Activated CD4-positive, alpha-beta T cell treated with anti-CD3 and anti-CD28 coated beads for 36 hours (primary cell): ENCODE measurements around the gene SPEG. TPM values are rescaled to one million over a fixed set of nuclear protein-coding genes. Genes with fewer than 3 reads are reported as not detected.

Source experiments
- ATAC-seq: fragments of 200-7000 bp; cut with Tn5 transposase; one replicate; pipeline ENCODE4 v1.10.0; 2021; ENCODE audit warnings: mild to moderate bottlenecking, moderate library complexity
- CTCF ChIA-PET: fragments of 350-600 bp; sonication (Branson Sonifier 250); formaldehyde crosslinking; loops from one replicate; lab custom pipeline; 2021; ENCODE audit warnings: antibody characterized with exemption; lab: Charles Lee
- POLR2A ChIA-PET: fragments of 350-600 bp; sonication (Branson Sonifier 250); formaldehyde crosslinking; loops from one replicate; lab custom pipeline; 2021; ENCODE audit warnings: antibody characterized with exemption, inconsistent platforms; lab: Charles Lee
- DNase-seq: peaks from one replicate; pipeline ENCODE4 v3.0.0-alpha.2; 2020
- H3K27ac Mint-ChIP-seq: one replicate; pipeline ENCODE4 v1.8.0; 2021; ENCODE audit warnings: mixed read lengths
- H3K27me3 Mint-ChIP-seq: one replicate; pipeline ENCODE4 v1.8.0; 2021; ENCODE audit warnings: mixed read lengths
- H3K36me3 Mint-ChIP-seq: one replicate; pipeline ENCODE4 v1.8.0; 2021; ENCODE audit warnings: low read depth, mixed read lengths
- H3K4me1 Mint-ChIP-seq: one replicate; pipeline ENCODE4 v1.8.0; 2021; ENCODE audit warnings: mixed read lengths
- H3K4me3 Mint-ChIP-seq: one replicate; pipeline ENCODE4 v1.8.0; 2021; ENCODE audit warnings: mild to moderate bottlenecking, moderate library complexity, mixed read lengths
- H3K9me3 Mint-ChIP-seq: one replicate; pipeline ENCODE4 v1.8.0; 2021; ENCODE audit warnings: low read depth, mixed read lengths
- intact Hi-C, 2 experiments: fragments of 100-400 bp; cut with DNase I in 1 of 2; cut with micrococcal nuclease in 1 of 2; formaldehyde crosslinking; loops; one replicate each; pipeline versions ENCODE4 v1.14.2 to v1.15.1; 2022 to 2024; cut with DNase I, micrococcal nuclease
- total RNA-seq, 2 experiments: library from RNA; stranded (reverse); gene quantifications; one replicate each; pipeline ENCODE4 v1.2.3, GENCODE V29; 2021

The SPEG gene
- total RNA-seq, 2 experiments from 2014 or later, result 0.89 to 1.4 TPM

DNA sequence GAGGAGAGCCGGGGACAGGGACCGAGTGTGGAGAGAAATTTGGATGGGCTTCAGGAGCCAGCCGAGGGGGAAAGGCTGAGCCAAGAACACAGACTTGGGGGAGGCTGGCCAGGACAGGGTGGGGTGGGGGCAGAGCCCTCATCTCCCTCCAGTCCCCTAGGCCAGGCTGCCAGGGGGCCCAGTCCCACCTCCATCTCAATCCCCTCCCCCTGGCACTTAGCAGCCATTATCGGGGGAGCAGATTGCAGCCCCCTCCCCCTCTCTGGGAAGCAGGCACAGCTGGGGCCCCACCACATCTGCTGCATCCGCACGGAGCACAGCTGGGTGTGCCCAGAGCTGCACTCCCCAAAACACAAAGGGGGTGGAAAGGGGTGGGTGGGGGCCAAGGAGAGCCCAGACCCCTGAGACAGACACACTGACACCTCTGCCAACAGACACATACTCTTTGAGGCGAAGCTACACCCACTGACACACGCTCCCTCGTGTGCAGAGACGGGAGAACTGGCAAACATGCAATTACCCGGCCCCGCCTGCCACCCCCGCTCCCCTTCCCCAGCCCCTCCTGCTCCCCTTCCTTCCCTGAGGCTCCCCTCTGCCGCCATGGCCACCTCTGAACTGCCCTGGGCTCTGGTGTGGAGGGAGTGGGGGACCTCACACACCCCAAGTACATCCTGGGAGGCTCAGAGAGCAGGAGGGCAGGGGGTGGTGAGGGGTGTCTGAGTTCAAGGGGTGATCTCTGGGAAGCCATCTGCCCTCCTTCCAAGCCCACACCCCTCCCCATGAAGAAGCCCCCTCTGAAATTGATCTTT is 74.5 kb downstream of the SPEG start:
- Mint-ChIP-seq H3K27me3 (peaks cover 42% of the 10 kb centered on the region), H3K4me1 (peaks cover 19% of the 10 kb centered on the region), H3K27ac (no peak overlapping the region), H3K36me3 (peaks cover 22% of the 10 kb centered on the region), H3K4me3 (no peak overlapping the region), H3K9me3 (no peaks in the 10 kb centered on the region)
- DNase-seq, result no peak
- CTCF ChIA-PET, result interaction anchor here (0.5 to 5.6 kb wide), 12 partner anchors 9 to 223 kb away, joined by 3 to 55 read pairs (median 4); partner anchors contain the start of genes GMPPA and SPEG
- POLR2A ChIA-PET, result interaction anchor here (1.4 kb wide), 1 partner anchor 21 kb away, joined by 4 read pairs; no protein-coding TSS in a partner anchor
- intact Hi-C loops, result loop anchor here in 1 of 2 experiments (10.0 kb wide), 1 partner anchor 1494 kb away; no protein-coding TSS in a partner anchor
- ATAC-seq, result peak; percentile 25

DNA sequence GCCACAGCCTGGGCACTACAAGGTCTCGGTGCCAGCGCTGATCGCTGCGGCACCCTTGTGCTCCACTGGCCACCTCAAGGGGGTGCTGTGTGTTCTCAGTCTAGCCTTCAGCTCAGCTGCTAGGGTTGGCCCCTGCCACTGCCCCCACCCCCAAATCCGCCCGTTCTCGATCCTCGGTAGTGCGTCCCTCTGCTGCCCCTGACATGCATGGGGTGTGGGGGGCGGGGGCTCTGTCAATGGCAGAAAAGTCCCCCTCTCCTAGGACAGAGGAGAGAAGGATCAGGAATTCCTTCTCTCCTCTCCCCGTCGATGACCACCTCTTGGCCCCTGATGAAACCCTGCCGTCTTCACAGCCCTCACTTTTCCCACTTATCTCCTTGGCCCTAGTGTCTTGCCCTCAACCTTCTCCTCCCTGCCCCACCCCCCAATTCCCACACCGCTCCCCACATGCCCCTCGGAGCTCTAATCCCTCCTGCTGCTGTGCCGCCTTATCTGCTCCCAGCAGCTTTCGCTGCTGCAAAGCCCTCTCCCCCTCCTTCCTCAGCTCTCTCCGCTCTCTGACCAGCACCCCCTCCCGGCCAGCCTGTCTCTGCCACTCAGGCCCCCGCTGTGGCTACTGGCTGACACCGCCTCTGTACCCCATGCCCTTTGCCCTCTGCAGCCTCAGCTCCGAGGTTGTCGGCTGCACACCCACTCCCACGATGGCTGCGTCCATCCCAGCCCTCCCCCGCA is 75.3 kb downstream of the SPEG start:
- intact Hi-C loops, result loop anchor here in 1 of 2 experiments (10.0 kb wide), 1 partner anchor 1495 kb away; no protein-coding TSS in a partner anchor

DNA sequence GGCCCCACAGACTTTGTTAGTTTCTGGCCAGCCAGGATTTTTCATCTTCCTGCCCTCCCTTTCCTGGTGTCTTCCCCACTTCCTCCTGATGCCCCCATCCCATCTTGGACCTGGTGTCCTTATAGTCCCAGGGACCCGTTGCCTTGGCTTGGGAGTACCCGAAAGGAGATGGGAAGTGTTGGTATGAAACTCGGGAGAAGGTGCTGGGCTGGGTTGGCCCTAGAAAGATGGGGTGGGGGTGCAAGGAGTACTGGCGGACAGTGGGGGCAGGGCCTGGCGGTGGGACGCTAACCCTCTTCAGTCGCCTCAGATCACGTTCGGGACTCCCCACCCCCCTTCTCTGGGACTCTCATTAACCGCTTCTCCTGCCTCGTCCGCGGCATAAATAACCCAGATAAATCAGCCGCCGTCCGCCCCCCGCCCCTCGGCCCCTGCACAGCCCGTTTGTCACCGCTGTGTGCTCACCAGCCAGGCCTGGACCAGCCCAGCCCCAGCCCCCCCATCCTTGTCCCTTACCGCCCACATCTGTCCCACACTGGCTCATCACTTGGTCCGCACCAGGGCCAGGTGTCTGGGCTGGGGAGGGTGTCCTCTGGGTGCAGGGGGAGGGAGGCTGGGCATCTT is 76.0 kb downstream of the SPEG start:
- ChIA-PET POLR2A (interaction anchor here (0.6 to 0.7 kb wide), 2 partner anchors 12 to 29 kb away, joined by 3 to 4 read pairs; partner anchors contain the start of gene GMPPA), CTCF (interaction anchor here (0.7 to 5.6 kb wide), 14 partner anchors 10 to 87 kb away, joined by 3 to 55 read pairs (median 4); partner anchors contain the start of genes GMPPA and STK11IP)
- peaks cover 14% of the 10 kb centered on the region for H3K36me3 Mint-ChIP-seq
- peaks cover 20% of the 10 kb centered on the region for H3K4me1 Mint-ChIP-seq
- ATAC-seq, result no peak
- H3K27me3 Mint-ChIP-seq, result peaks cover 47% of the 10 kb centered on the region
- H3K9me3 Mint-ChIP-seq, result no peaks in the 10 kb centered on the region
- H3K27ac Mint-ChIP-seq, result no peak overlapping the region
- no peak overlapping the region for H3K4me3 Mint-ChIP-seq
- intact Hi-C loops, result no loop called here
- no peak for DNase-seq

More for the DNA sequence above, 75.3 kb downstream of the SPEG start:
- Mint-ChIP-seq H3K4me1 (peaks cover 20% of the 10 kb centered on the region), H3K27ac (no peak overlapping the region), H3K36me3 (peaks cover 19% of the 10 kb centered on the region), H3K9me3 (no peaks in the 10 kb centered on the region), H3K27me3 (peaks cover 44% of the 10 kb centered on the region), H3K4me3 (no peak overlapping the region)
- CTCF ChIA-PET, result interaction anchor here (0.5 to 5.6 kb wide), 21 partner anchors 8 to 224 kb away, joined by 3 to 55 read pairs (median 4); partner anchors contain the start of genes GMPPA, SPEG and STK11IP
- DNase-seq (peak; percentile 77), ATAC-seq (peak; percentile 91)
- POLR2A ChIA-PET, result interaction anchor here (0.7 to 1.4 kb wide), 2 partner anchors 12 to 20 kb away, joined by 4 read pairs; partner anchors contain the start of gene GMPPA

DNA sequence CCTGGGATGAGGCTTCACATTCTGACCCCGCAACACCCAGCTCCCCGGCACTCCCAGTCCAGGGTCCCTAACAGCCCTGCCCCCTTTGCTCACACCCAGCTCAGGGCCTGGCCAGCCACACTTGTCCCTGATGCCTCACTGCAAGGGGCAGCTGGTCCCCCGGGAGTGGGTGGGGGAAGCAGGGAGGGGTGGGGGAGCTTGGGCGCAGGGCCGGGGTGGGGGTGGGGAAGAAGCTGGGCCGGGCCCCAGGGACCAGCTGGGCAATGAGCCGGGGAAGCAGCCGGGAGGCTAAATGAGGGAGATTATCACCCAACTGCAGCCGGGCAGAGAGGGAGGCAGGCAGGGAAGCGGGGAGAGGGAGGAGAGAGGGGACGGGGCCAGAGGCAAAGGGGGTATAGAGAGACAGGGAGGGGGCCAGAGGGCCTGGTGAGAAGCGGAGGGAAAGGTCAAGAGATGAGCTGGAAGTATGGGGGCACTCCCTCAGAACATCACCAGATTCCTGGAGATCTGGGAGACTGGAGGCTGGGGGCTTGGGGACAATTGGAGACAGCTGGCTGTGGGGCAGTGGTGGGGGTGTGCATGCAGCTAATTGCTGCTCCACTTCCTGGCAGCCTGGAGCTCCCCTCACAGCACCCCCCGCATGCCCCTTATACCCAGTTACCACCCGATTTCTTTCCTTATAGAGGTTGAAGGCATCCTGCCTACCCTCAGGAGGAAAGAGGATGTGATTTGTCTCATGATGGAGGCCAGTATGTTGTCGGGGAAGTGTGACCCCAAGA is 77.1 kb downstream of the SPEG start:
- H3K4me1 Mint-ChIP-seq, result peaks cover 20% of the 10 kb centered on the region
- ATAC-seq, result no peak
- no peak for DNase-seq
- H3K27ac Mint-ChIP-seq, result no peak overlapping the region
- no peak overlapping the region for H3K4me3 Mint-ChIP-seq
- ChIA-PET CTCF (interaction anchor here (0.7 to 5.6 kb wide), 7 partner anchors 9 to 33 kb away, joined by 4 to 55 read pairs (median 6); partner anchors contain the start of gene GMPPA), POLR2A (interaction anchor here (0.6 to 0.7 kb wide), 2 partner anchors 56 to 258 kb away, joined by 3 to 13 read pairs; partner anchors contain the start of gene TUBA4A)
- H3K36me3 Mint-ChIP-seq, result peaks cover 9% of the 10 kb centered on the region
- H3K27me3 Mint-ChIP-seq, result peaks cover 57% of the 10 kb centered on the region
- H3K9me3 Mint-ChIP-seq, result no peaks in the 10 kb centered on the region
- intact Hi-C loops, result no loop called here

DNA sequence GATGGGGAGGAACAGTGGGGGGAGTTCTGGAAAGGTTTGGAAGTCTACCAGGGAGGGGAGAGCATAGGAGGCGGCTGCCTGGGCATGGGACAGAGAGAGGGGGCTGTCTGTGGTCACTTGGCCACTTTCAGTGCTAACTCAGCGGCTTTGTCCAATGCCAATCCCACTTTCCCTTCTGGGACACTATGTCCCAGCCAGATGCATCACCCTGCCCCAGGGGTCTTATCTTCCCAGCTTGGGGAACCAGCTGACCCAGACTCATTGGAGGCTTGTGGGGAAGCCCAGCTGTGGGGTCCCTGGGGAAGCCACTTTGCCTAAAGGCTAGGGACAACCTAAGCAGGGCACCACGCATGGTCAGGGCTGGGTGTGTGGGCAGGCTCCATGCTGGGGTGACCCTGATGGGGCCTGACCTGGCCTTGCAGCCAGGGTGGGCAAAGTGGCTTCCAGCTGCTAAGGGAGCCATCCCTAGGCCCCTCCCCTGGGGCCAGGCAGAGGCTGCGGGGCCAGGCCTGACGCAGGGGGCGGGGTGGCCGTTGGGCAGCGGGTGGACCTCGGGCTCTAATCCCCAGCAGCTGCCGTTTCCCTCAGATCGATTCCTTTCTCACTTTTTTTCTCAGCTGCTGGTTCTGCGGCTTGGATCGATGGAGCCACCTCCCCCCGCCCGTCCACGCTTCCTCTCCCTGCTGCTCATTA is 78.0 kb downstream of the SPEG start:
- H3K27me3 Mint-ChIP-seq, result peaks cover 65% of the 10 kb centered on the region
- peaks cover 20% of the 10 kb centered on the region for H3K4me1 Mint-ChIP-seq
- CTCF ChIA-PET, result interaction anchor here (0.7 to 3.6 kb wide), 3 partner anchors 17 to 38 kb away, joined by 3 to 11 read pairs (median 8); a partner anchor contains a TSS
- intact Hi-C loops, result no loop called here
- H3K9me3 Mint-ChIP-seq, result no peaks in the 10 kb centered on the region
- H3K4me3 Mint-ChIP-seq, result no peak overlapping the region
- POLR2A ChIA-PET, result no interaction called here
- peaks cover 2% of the 10 kb centered on the region for H3K36me3 Mint-ChIP-seq
- H3K27ac Mint-ChIP-seq, result no peak overlapping the region
- ATAC-seq (no peak), DNase-seq (no peak)

DNA sequence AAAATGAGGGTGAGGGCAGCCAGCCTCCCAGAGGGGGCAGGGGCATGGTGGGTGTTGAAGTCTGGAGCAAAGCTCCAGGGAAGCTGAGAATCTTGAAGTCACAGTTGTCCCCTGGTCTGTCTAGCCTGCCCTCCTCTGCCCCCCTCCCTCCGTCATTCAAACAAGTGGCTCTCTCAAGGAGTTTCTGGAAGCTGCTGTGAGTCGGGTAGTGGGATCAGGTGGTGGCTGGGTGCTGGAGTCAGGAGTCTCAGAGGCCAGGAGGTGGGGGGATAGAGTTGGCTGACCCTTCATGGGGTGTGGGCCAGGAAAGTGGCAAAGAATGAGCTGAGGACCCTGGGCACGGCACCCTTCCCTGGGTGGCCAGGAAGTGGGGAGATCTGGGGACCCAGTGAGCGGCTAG is 79.1 kb downstream of the SPEG start:
- intact Hi-C loops, result no loop called here
- POLR2A ChIA-PET, result interaction anchor here (0.6 kb wide), 1 partner anchor 45 kb away, joined by 3 read pairs; no protein-coding TSS in a partner anchor
- Mint-ChIP-seq H3K36me3 (no peaks in the 10 kb centered on the region), H3K4me1 (peaks cover 20% of the 10 kb centered on the region), H3K9me3 (no peaks in the 10 kb centered on the region), H3K4me3 (no peak overlapping the region), H3K27ac (no peak overlapping the region), H3K27me3 (peaks cover 73% of the 10 kb centered on the region)
- no peak for ATAC-seq
- DNase-seq, result no peak
- CTCF ChIA-PET, result interaction anchor here (0.6 to 3.6 kb wide), 3 partner anchors 16 to 1477 kb away, joined by 3 to 11 read pairs (median 8); a partner anchor contains a TSS

DNA sequence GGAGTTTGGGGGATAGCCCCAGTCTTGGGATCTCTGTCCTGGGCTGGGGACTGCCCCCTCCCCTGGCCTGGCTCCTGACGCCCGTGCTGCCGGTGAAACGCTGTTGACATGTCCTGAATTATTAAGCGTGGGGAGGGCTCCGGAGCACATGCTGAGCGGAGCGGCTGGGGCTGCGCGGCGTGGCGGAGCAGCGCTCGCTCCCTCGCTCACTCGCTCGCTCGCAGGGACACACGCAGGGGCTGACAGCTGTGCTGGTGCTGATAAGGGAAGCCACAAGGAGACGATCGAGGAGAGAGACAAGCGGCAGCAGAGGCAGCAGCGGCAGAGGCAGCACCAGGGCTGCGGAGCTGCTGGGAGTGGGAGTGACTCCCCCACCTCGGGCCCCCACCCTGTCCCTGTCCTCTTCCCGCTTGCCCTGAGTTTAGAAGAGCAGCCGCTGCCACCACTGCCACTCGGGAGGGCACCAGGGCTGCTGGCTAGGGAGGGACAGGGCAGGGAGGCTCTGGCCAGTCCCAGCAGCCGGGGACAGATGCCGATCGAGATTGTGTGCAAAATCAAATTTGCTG is 79.6 kb downstream of the SPEG start, which contains the start of gene ASIC4:
Gene ASIC4 (plus strand): TSS at position 287 of the 566 bp plus-strand sequence. CDS start 243 bp downstream, at position 530.
- H3K4me3 Mint-ChIP-seq, result no peak within 1 kb of the TSS

DNA sequence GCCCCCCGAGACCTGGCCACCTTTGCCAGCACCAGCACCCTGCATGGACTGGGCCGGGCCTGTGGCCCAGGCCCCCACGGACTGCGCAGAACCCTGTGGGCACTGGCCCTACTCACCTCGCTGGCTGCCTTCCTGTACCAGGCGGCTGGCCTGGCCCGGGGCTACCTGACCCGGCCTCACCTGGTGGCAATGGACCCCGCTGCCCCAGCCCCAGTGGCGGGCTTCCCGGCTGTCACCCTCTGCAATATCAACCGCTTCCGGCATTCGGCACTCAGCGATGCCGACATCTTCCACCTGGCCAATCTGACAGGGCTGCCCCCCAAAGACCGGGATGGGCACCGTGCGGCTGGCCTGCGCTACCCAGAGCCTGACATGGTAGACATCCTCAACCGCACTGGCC is 80.2 kb downstream of the SPEG start:
- H3K27me3 Mint-ChIP-seq, result peaks cover 74% of the 10 kb centered on the region
- POLR2A ChIA-PET, result no interaction called here
- H3K9me3 Mint-ChIP-seq, result no peaks in the 10 kb centered on the region
- peaks cover 15% of the 10 kb centered on the region for H3K4me1 Mint-ChIP-seq
- H3K36me3 Mint-ChIP-seq, result no peaks in the 10 kb centered on the region
- no peak for ATAC-seq
- intact Hi-C loops, result no loop called here
- H3K27ac Mint-ChIP-seq, result no peak overlapping the region
- H3K4me3 Mint-ChIP-seq, result no peak overlapping the region
- CTCF ChIA-PET, result interaction anchor here (0.6 to 6.8 kb wide), 3 partner anchors 15 to 518 kb away, joined by 3 to 37 read pairs (median 3); a partner anchor contains a TSS
- DNase-seq, result no peak

More for the DNA sequence above, 79.6 kb downstream of the SPEG start, which contains the start of gene ASIC4:
- intact Hi-C loops, result no loop called here
- no peak within 1 kb of the TSS for H3K27ac Mint-ChIP-seq
- ATAC-seq (no peak), DNase-seq (no peak)
- peaks cover 20% of the 10 kb centered on the region for H3K4me1 Mint-ChIP-seq
- peaks cover 75% of the 10 kb centered on the region for H3K27me3 Mint-ChIP-seq
- no peaks in the 10 kb centered on the region for H3K9me3 Mint-ChIP-seq
- no peaks in the 10 kb centered on the region for H3K36me3 Mint-ChIP-seq
- ChIA-PET POLR2A (interaction anchor here (0.6 kb wide), 1 partner anchor 46 kb away, joined by 3 read pairs; no protein-coding TSS in a partner anchor), CTCF (interaction anchor here (2.0 to 3.6 kb wide), 2 partner anchors 16 to 19 kb away, joined by 8 to 11 read pairs; a partner anchor contains a TSS)

DNA sequence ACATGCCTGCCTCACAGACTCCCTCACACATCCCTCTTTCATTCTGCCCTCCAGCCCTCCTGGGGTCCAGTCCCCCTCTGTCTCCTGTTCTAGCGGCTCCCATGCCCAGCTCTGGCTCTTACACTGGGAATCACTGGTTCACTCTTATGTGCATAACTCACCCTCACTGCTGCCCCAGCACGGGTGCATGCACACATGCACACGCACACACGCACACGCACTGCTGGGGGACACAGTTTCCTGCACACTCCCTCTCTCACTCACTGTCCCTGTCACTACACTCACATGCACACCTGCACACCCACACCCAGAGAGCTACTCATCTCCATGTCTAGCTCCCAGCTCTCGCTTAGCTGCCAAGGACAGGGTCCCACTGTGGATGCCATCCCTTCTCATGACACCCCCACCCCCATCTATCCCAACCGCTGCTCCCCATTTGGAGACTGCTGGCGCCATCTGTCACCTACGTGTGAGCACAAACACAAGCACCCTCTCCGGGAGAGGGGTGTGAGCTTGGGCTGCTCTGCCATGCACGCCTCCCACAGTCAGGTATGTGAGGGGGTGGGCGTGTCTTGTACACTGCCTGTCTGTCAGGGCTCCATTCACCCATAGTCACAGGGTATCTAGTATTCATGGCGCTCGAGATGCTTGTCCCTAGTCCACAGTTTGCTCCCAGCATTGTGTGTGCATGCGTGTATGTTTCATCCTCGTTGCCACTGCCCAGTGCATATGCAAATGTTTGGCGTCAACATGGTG is 81.4 kb downstream of the SPEG start:
- Mint-ChIP-seq H3K36me3 (no peaks in the 10 kb centered on the region), H3K27ac (no peak overlapping the region), H3K27me3 (peaks cover 70% of the 10 kb centered on the region), H3K4me1 (peaks cover 9% of the 10 kb centered on the region), H3K4me3 (no peak overlapping the region), H3K9me3 (no peaks in the 10 kb centered on the region)
- POLR2A ChIA-PET, result no interaction called here
- DNase-seq (no peak), ATAC-seq (no peak)
- intact Hi-C loops, result no loop called here
- CTCF ChIA-PET, result interaction anchor here (0.8 to 6.8 kb wide), 3 partner anchors 14 to 96 kb away, joined by 3 to 37 read pairs (median 4); a partner anchor contains a TSS
